ENCODE data around the gene GGT1.

- TF ChIP-seq CTCF (conservative IDR thresholded peaks at IDR 0.05; ENCODE audit: low read depth in 2 of 2) (no peak), EZH2 (IDR thresholded peaks at IDR 0.05; ENCODE audit: low read depth, unreplicated experiment) (no peak), EZH2phosphoT487 (IDR thresholded peaks at IDR 0.05; ENCODE audit: unreplicated experiment) (no peak), CREB1 (CRISPR knock-in tag; IDR thresholded peaks at IDR 0.05; ENCODE audit: low read depth) (no peak), POLR2AphosphoS5 (IDR thresholded peaks at IDR 0.05; ENCODE audit: low read depth) (no peak), REST (IDR thresholded peaks at IDR 0.05; ENCODE audit: unreplicated experiment) (no peak), ETS1 (IDR thresholded peaks at IDR 0.05) (no peak), JUNB (IDR thresholded peaks at IDR 0.05; ENCODE audit: unreplicated experiment) (no peak), STAT1 (IDR thresholded peaks at IDR 0.05; ENCODE audit: unreplicated experiment) (no peak), ZNF462 (CRISPR knock-in tag; IDR thresholded peaks at IDR 0.05) (no peak), NANOG (IDR thresholded peaks at IDR 0.05; ENCODE audit: borderline replicate concordance) (no peak), ZNF114 (CRISPR knock-in tag; IDR thresholded peaks at IDR 0.05) (no peak), ZNF331 (CRISPR knock-in tag; IDR thresholded peaks at IDR 0.05; ENCODE audit: low read depth) (no peak)
Observed at GRCh38 chr22:24584166-24584790, 18.7 kb upstream of the GGT1 start.
